ENCODE measurements around the gene HOXD12.

The HOXD12 gene

DNA sequence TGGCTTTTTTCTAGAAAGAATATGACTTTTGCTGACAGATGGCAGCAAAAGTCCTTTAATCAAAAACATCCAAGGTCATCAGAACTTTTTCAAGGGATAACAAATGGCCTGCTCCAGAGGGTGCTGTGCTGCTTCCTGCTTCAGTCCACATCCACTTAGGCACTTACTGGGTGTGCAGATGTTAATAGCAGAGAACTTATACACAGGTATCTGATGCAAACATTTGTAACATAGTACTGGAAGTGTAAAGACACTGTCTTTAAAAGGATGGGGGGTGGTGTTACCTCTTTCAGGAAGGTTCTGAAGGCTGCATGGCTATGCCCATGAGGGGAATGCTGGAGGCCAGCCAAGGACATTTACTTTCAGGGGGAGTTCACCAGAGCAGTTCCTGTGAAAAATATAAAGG is 35.4 kb downstream of the HOXD12 start:
- Histone ChIP-seq H3K36me3 (ENCODE audit: control insufficient read depth, insufficient read depth, low read length, severe bottlenecking) (no peaks in the 10 kb centered on the region), H3K4me1 (ENCODE audit: control insufficient read depth, insufficient read depth, low read length) (peaks cover 44% of the 10 kb centered on the region), H3K9ac (ENCODE audit: low read length) (peak overlapping the region; percentile 96), H3K4me3 (ENCODE audit: low read length) (peak overlapping the region; percentile 86), H3K27me3 (replicated peaks; ENCODE audit: control insufficient read depth, insufficient read depth, low read length) (no peaks in the 10 kb centered on the region), H3K9me3 (ENCODE audit: control insufficient read depth, low read length) (no peaks in the 10 kb centered on the region)
- DNase-seq (ENCODE audit: low read depth) = no peak

DNA sequence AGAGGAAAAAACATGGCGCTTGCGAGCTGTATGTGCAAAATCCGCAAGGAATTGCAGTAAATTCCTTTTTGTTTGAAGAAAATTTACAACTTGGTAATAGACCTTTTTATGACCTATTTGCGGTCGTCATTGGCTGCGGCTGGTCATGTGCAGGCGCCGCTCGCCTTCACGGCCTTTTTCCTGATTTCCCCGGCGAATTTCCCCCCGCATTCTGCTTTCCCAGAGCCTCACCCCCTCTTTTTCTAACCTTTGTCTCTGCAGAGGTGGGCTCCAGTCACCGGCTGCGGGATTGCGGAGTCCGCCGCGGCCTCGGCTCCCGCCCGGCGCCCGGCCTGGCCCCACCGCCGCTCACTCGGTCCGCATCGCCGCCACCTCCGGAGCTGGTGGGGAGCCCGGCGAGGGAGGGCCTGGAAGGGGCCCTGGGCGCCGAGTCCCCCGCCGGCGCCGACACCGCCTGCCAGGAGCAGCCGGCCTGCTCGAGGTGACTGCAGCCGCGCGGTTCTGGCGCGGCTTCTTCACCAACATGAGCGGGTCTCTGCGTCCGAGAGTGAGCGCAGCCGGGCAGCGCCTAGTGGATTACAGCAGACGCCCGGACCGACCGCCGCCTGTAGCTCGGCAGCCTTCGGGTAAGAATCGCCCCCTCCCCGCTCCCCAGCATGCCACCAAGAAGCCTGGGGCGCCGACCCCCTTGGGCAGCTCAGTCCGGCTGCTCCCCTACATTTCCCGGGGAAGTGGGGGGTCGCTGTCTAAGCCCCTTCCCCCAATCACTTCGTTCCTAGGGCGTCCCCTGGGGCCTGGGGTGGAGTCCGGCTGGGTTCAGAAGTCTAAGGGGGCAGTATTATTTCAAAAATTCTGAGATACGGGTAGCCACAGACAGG is 37.0 kb downstream of the HOXD12 start:
- H3K36me3 ChIP-seq (ENCODE audit: control insufficient read depth, insufficient read depth, low read length, severe bottlenecking) = no peaks in the 10 kb centered on the region
- H3K4me1 ChIP-seq (ENCODE audit: control insufficient read depth, insufficient read depth, low read length) = peaks cover 48% of the 10 kb centered on the region
- no peaks in the 10 kb centered on the region for H3K9me3 ChIP-seq (ENCODE audit: control insufficient read depth, low read length)
- peak overlapping the region; percentile 86 for H3K4me3 ChIP-seq (ENCODE audit: low read length)
- H3K27me3 ChIP-seq (replicated peaks; ENCODE audit: control insufficient read depth, insufficient read depth, low read length) = no peaks in the 10 kb centered on the region
- DNase-seq (ENCODE audit: low read depth) = no peak
- peak overlapping the region; percentile 96 for H3K9ac ChIP-seq (ENCODE audit: low read length)

DNA sequence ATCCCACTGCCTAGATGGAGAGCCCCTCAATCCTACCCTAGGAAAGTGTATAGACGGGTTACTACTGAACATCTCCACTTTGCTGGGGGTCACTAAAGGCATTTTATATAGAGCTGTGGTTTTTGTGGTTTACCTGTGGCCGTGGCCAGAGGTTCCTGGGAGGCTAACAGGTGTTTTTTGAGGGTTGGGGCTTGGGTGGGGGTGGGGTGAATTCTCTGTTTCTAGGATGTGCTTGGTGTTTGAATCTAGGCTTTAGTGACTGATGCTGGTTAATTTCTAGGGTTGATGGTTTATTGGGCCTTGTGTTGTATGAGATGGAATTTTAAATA is 37.6 kb downstream of the HOXD12 start:
- Histone ChIP-seq H3K36me3 (ENCODE audit: control insufficient read depth, insufficient read depth, low read length, severe bottlenecking) (no peaks in the 10 kb centered on the region), H3K27me3 (replicated peaks; ENCODE audit: control insufficient read depth, insufficient read depth, low read length) (no peaks in the 10 kb centered on the region), H3K9me3 (ENCODE audit: control insufficient read depth, low read length) (no peaks in the 10 kb centered on the region), H3K9ac (ENCODE audit: low read length) (peak overlapping the region; percentile 96), H3K4me1 (ENCODE audit: control insufficient read depth, insufficient read depth, low read length) (peaks cover 48% of the 10 kb centered on the region), H3K4me3 (ENCODE audit: low read length) (peak overlapping the region; percentile 86)
- DNase-seq (ENCODE audit: low read depth) = no peak

DNA sequence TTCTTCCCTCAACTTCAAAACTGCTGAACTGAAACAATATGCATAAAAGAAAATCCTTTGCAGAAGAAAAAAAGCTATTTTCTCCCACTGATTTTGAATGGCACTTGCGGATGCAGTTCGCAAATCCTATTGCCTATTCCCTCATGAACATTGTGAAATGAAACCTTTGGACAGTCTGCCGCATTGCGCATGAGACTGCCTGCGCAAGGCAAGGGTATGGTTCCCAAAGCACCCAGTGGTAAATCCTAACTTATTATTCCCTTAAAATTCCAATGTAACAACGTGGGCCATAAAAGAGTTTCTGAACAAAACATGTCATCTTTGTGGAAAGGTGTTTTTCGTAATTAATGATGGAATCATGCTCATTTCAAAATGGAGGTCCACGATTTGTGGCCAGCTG is 38.3 kb downstream of the HOXD12 start:
- Histone ChIP-seq H3K4me1 (ENCODE audit: control insufficient read depth, insufficient read depth, low read length) (peaks cover 48% of the 10 kb centered on the region), H3K4me3 (ENCODE audit: low read length) (peak overlapping the region; percentile 86), H3K9me3 (ENCODE audit: control insufficient read depth, low read length) (no peaks in the 10 kb centered on the region), H3K9ac (ENCODE audit: low read length) (peak overlapping the region; percentile 96), H3K27me3 (replicated peaks; ENCODE audit: control insufficient read depth, insufficient read depth, low read length) (no peaks in the 10 kb centered on the region), H3K36me3 (ENCODE audit: control insufficient read depth, insufficient read depth, low read length, severe bottlenecking) (no peaks in the 10 kb centered on the region)
- no peak for DNase-seq (ENCODE audit: low read depth)

DNA sequence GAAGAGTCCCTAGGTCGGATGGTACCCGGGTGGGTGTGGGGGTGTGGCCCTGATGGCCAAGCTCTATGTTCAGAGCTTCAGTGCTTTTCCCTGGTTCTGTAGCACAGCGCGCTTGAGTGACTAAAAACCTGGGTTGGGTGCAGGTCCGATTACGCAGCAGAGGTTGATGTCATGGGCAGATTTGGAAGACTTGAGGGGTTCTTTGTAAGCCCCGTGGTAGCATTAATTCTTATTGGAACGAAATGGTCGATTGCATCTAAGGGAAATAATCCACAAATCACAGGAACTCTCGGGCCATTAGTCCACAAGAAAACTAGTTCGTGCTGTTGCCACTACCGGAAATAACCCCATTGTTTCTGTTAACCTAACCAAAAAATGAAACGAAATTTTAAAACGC is 38.9 kb downstream of the HOXD12 start:
- H3K9me3 ChIP-seq (ENCODE audit: control insufficient read depth, low read length) = no peaks in the 10 kb centered on the region
- H3K27me3 ChIP-seq (replicated peaks; ENCODE audit: control insufficient read depth, insufficient read depth, low read length) = no peaks in the 10 kb centered on the region
- no peak for DNase-seq (ENCODE audit: low read depth)
- no peaks in the 10 kb centered on the region for H3K36me3 ChIP-seq (ENCODE audit: control insufficient read depth, insufficient read depth, low read length, severe bottlenecking)
- H3K9ac ChIP-seq (ENCODE audit: low read length) = peak overlapping the region; percentile 96
- H3K4me1 ChIP-seq (ENCODE audit: control insufficient read depth, insufficient read depth, low read length) = peaks cover 48% of the 10 kb centered on the region
- H3K4me3 ChIP-seq (ENCODE audit: low read length) = peak overlapping the region; percentile 86

DNA sequence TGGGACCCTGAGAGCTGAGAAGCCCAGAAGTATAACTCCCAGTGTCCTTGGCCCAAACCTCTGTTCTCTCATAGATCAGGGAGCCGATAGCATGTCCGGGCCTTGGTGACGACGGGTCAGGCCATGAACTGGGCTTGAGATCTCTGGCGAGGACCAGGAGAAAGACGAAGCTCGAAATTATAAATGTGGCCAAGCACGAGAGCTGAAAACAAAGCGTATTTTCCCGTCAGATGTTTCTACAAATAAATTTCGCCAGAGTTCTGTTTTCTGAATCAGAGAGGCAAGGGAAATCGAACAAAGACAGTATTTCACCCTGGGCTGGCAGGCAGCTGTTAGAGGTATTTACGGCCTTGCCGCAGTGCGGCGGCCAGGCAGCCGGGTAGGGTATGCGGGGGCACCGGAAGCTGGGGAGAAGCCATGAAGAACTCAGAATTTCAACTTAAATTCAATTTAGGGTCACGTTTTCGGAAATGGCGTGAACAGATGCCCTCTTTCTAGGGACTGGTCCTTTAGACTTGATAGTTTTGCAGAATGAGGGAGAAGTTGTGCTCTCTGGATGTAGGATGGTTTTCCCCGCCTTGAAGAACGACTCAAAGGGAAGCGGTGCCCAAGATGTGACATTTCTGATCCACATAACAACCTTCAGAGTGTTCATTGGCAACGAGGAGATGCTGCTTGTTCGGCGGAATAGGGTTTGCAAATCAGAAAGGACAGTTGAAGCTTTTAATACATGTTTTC is 39.5 kb downstream of the HOXD12 start:
- H3K27me3 ChIP-seq (replicated peaks; ENCODE audit: control insufficient read depth, insufficient read depth, low read length) = no peaks in the 10 kb centered on the region
- H3K36me3 ChIP-seq (ENCODE audit: control insufficient read depth, insufficient read depth, low read length, severe bottlenecking) = no peaks in the 10 kb centered on the region
- H3K4me3 ChIP-seq (ENCODE audit: low read length) = peak overlapping the region; percentile 86
- peaks cover 47% of the 10 kb centered on the region for H3K4me1 ChIP-seq (ENCODE audit: control insufficient read depth, insufficient read depth, low read length)
- H3K9me3 ChIP-seq (ENCODE audit: control insufficient read depth, low read length) = no peaks in the 10 kb centered on the region
- no peak for DNase-seq (ENCODE audit: low read depth)
- H3K9ac ChIP-seq (ENCODE audit: low read length) = peak overlapping the region; percentile 96

DNA sequence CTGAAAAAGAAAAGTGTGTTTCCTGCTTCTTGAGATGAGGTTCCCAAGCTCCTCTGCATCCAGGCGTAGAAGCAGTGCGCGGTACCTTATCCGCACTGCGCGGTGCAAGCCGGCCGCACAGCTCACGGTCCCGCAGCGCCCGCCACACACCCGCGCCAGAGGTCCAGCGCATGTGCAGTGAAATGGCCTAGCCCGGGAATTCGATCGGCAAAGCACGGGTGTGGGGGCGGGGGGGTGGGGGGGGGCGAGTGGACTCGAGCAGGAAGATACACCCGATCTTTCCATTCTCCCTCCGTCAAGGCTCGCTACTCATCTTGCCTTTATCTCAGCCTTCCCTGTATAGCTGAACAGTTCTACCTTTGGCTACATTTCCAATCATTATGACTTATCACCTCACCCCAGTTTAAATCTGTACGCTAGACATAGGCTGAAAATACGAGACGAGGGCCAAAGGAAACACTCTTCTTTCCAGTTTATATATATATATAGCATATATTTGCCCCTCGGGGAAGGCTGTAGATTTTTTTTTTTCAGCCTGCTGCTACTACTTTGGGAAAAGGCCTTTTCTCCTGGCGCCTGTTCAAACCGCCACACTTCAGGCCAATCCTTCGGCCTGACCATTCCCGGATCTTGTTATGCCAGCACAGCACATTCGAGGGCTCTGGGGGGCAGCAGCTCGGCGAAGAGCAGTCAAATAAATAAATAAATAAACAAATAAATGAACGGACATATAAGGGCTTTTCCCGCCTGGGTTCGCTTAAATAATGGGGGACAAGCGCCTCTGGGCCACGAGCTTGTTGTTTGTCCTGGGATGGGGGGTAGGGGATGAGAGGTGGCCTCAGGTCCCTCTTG is 40.3 kb downstream of the HOXD12 start:
- no peak for DNase-seq (ENCODE audit: low read depth)
- Histone ChIP-seq H3K9me3 (ENCODE audit: control insufficient read depth, low read length) (no peaks in the 10 kb centered on the region), H3K27me3 (replicated peaks; ENCODE audit: control insufficient read depth, insufficient read depth, low read length) (no peaks in the 10 kb centered on the region), H3K36me3 (ENCODE audit: control insufficient read depth, insufficient read depth, low read length, severe bottlenecking) (no peaks in the 10 kb centered on the region), H3K4me3 (ENCODE audit: low read length) (peak overlapping the region; percentile 86), H3K9ac (ENCODE audit: low read length) (peak overlapping the region; percentile 96), H3K4me1 (ENCODE audit: control insufficient read depth, insufficient read depth, low read length) (peaks cover 45% of the 10 kb centered on the region)

DNA sequence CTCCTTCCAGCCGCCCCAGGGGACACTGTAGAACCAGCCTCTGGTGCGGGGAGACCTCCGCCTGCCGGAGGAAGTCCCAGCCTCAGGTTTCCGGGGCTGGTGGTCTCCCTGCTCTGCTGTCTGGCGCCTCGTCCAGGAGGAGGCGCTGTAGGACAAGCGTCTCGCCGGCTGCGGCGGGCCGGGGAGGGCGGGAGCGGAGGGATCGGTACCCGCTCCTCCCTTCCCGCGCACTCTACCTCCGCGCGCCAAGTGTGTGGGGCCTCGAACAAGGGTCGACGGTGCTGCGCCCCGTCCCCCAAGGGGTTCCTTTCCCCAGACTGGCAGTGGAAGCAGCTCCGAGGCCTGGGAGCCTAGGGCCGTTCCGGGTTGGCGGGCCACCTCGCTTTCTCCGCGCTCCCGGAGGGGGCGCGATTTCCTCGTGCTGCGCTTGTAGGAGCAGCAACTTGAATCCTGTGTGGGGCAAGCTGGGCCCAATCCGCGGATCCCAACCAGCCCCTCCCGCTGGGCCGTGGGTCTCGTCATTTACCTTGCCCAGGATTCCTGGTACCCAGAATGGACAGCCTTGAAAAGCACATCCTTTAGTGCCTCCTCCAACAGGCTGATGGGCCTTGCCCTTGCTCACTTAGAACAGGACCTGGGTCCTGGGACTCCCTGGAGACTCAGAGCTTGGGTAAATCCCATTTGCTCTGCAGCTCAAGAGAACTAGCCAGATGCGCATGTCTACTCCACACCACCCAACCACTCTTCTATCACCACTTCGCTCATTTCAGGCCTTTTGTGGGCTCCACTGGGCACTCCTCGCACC is 41.1 kb downstream of the HOXD12 start:
- Histone ChIP-seq H3K4me1 (ENCODE audit: control insufficient read depth, insufficient read depth, low read length) (peaks cover 37% of the 10 kb centered on the region), H3K9ac (ENCODE audit: low read length) (peak overlapping the region; percentile 79), H3K27me3 (replicated peaks; ENCODE audit: control insufficient read depth, insufficient read depth, low read length) (no peaks in the 10 kb centered on the region), H3K4me3 (ENCODE audit: low read length) (peak overlapping the region; percentile 83), H3K36me3 (ENCODE audit: control insufficient read depth, insufficient read depth, low read length, severe bottlenecking) (no peaks in the 10 kb centered on the region), H3K9me3 (ENCODE audit: control insufficient read depth, low read length) (no peaks in the 10 kb centered on the region)
- peak; percentile 78 for DNase-seq (ENCODE audit: low read depth)

DNA sequence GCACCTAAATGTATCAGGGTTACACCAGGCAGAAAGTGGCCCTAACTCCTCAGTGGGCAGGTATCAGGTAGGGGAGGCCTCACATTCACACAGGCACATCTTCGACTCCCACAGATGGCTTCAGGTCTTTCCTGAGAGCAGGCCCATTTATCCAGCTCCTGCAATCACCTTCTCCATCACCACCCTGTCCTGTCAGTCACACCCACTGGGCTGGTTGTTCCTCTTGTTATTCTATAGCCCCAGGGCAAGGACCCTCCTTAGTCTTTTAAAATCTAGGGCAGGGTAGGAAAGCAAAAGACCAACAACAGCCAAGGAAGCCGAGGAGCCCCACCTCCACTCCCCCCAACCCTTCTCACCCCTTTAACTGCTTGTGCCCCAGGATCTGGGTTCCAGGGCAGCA is 42.7 kb downstream of the HOXD12 start:
- DNase-seq (ENCODE audit: low read depth) = no peak
- Histone ChIP-seq H3K27me3 (replicated peaks; ENCODE audit: control insufficient read depth, insufficient read depth, low read length) (no peaks in the 10 kb centered on the region), H3K9ac (ENCODE audit: low read length) (no peak overlapping the region), H3K36me3 (ENCODE audit: control insufficient read depth, insufficient read depth, low read length, severe bottlenecking) (no peaks in the 10 kb centered on the region), H3K4me1 (ENCODE audit: control insufficient read depth, insufficient read depth, low read length) (peaks cover 35% of the 10 kb centered on the region), H3K4me3 (ENCODE audit: low read length) (no peak overlapping the region), H3K9me3 (ENCODE audit: control insufficient read depth, low read length) (no peaks in the 10 kb centered on the region)

DNA sequence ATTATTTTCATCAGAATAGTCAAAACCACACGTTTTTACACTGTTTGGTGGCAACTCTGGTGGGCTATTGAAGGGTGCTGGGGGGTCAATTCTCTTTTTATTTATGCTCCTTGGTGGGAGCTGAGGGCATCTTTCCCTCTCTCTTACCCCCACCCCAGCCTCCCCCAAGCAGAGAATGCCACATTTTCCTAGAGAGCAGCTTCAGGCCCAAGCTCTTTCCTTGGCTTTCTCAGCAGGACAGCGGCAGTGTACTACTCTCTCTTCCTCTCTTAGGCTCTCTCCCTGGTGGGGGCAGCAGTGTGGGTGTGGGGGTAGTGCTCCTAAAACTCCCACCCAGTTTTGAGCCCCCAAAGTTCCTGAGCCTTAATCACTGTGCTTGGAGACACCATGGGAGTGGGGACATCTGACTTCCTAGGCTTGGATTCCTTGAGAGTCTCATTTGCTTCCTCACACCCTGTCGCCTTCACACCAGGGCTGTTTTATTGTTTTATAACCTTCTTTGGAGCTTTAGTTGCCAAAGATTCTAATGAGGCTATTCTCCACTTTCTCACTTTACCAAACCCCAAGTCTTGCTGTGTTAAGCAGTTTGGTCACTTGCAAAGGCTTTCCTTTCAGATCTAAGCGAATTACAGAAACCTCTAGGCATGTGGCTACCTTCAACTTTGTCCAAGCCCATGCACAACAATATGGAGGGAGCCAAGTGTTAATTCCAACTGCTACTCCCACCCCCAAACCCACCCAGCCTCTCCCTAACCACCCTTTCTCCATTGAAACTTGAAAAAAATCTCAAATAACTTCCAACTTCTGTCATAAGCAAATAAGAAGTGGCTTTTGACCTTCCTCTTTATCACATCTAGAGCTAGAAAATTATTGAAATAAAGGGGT is 45.7 kb downstream of the HOXD12 start:
- Histone ChIP-seq H3K4me3 (ENCODE audit: low read length) (no peak overlapping the region), H3K9me3 (ENCODE audit: control insufficient read depth, low read length) (no peaks in the 10 kb centered on the region), H3K27me3 (replicated peaks; ENCODE audit: control insufficient read depth, insufficient read depth, low read length) (no peaks in the 10 kb centered on the region), H3K9ac (ENCODE audit: low read length) (no peak overlapping the region), H3K4me1 (ENCODE audit: control insufficient read depth, insufficient read depth, low read length) (peaks cover 9% of the 10 kb centered on the region), H3K36me3 (ENCODE audit: control insufficient read depth, insufficient read depth, low read length, severe bottlenecking) (peaks cover 3% of the 10 kb centered on the region)
- no peak for DNase-seq (ENCODE audit: low read depth)
